Tibial nerve (tissue), 4 donors: Measurements from ENCODE around the gene PIGN.

Experiments used
- CTCF ChIP-seq, 5 experiments: fragments of 200-600 bp in 3 of 5; fragments of 450-650 bp in 2 of 5; sonication (generic) in 3 of 5; IDR thresholded peaks; one replicate each; pipeline ENCODE4 v1.5.1; 2016 to 2019; ENCODE audit warnings: antibody characterized with exemption in 5 of 5, mild to moderate bottlenecking in 3 of 5, moderate library complexity in 2 of 5
- EP300 ChIP-seq, 2 donors: sonication (generic); formaldehyde crosslinking; IDR thresholded peaks; one replicate each; pipeline ENCODE4 v1.6.1; 2017; ENCODE audit warnings: antibody characterized with exemption in 2 of 2, mild to moderate bottlenecking in 1 of 2
- POLR2A ChIP-seq, 2 donors: fragments of 450-650 bp; IDR thresholded peaks; one replicate each; pipeline ENCODE4 v1.6.1; 2017; ENCODE audit warnings: antibody characterized with exemption in 2 of 2, mild to moderate bottlenecking in 2 of 2, moderate library complexity in 2 of 2

GRCh38 chr18:62118328-62118727 is 68.5 kb downstream of the PIGN start:
- no peak for TF ChIP-seq CTCF (IDR thresholded peaks at IDR 0.05)
- TF ChIP-seq POLR2A (IDR thresholded peaks at IDR 0.05) = no peak
- TF ChIP-seq EP300 (IDR thresholded peaks at IDR 0.05) = peak in 1 of 2 donors; percentile 54
